ENCODE data around the gene UBE2A.

The UBE2A gene

DNA sequence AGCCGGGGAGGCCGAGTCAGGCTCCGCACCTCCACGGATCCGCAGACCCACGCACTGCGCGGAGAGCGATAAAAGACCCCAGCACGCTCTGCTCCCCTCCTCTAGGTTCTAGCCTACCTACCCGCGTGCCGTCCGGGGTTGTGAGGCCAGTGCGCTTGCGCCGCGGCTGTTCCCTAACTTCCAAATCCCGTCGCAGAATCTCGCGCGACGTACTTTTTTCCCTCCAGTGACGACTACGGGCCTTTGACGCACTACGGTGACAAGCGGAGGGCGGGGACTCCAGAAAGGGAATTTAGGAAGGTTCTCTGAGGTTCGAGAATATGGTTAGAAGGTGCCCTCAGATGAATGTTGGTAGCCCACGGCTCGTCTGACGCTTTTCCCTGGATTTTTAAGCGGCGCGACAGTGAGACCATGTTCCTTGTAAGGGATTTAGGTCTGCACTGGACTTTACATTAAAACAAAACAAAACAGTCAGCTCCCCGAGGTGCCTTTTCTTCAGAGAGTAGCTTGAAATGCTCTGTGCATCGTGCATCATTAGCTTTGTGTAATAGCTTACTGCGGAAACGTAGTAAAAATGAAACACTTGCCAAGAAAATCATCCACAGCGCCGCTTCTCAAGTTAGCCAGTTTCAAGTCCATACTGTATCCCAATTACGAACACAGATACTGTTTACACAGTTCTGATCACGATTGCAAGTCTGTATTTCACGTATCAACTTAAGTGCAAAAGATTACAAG, 32.1 kb downstream of the UBE2A start, which contains the start of gene NKRF (continued):
- peak; percentile 92 for TF ChIP-seq ZBTB48 (tag by site-specific recombination; IDR thresholded peaks at IDR 0.05)
- TF ChIP-seq ZSCAN16 (tag by site-specific recombination; IDR thresholded peaks at IDR 0.05), result no peak
- TF ChIP-seq, protein P1, sequence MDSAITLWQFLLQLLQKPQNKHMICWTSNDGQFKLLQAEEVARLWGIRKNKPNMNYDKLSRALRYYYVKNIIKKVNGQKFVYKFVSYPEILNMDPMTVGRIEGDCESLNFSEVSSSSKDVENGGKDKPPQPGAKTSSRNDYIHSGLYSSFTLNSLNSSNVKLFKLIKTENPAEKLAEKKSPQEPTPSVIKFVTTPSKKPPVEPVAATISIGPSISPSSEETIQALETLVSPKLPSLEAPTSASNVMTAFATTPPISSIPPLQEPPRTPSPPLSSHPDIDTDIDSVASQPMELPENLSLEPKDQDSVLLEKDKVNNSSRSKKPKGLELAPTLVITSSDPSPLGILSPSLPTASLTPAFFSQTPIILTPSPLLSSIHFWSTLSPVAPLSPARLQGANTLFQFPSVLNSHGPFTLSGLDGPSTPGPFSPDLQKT (IDR thresholded peaks at IDR 0.05; ENCODE audit: borderline replicate concordance, low read depth, low read length), result no peak
- TF ChIP-seq BCL11B (tag by site-specific recombination; IDR thresholded peaks at IDR 0.05; ENCODE audit: low read depth), result no peak
- no peak for TF ChIP-seq ZNF19 (tag by site-specific recombination; IDR thresholded peaks at IDR 0.05; ENCODE audit: low read depth)
- peak; percentile 46; the same call in 1 of the 2 replicates for TF ChIP-seq ZNF324 (tag by site-specific recombination; IDR thresholded peaks at IDR 0.05)
- TF ChIP-seq, protein P2, sequence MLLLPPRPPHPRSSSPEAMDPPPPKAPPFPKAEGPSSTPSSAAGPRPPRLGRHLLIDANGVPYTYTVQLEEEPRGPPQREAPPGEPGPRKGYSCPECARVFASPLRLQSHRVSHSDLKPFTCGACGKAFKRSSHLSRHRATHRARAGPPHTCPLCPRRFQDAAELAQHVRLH (tag by site-specific recombination; IDR thresholded peaks at IDR 0.05), result peak; percentile 86
- TF ChIP-seq SP7 (tag by site-specific recombination; IDR thresholded peaks at IDR 0.05), result peak; percentile 52; the same call in 1 of the 2 replicates
- TF ChIP-seq, protein P3, sequence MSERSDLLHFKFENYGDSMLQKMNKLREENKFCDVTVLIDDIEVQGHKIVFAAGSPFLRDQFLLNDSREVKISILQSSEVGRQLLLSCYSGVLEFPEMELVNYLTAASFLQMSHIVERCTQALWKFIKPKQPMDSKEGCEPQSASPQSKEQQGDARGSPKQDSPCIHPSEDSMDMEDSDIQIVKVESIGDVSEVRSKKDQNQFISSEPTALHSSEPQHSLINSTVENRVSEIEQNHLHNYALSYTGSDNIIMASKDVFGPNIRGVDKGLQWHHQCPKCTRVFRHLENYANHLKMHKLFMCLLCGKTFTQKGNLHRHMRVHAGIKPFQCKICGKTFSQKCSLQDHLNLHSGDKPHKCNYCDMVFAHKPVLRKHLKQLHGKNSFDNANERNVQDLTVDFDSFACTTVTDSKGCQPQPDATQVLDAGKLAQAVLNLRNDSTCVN (tag by site-specific recombination; optimal IDR thresholded peaks at IDR 0.05), result peak; percentile 9
- no peak for TF ChIP-seq ZNF366 (tag by site-specific recombination; conservative IDR thresholded peaks at IDR 0.05)
- 0 out of 2 replicates have a peak, but pooled peaks have one; percentile 28 for TF ChIP-seq MYNN (tag by site-specific recombination; IDR thresholded peaks at IDR 0.05; ENCODE audit: borderline replicate concordance)
- no peak for TF ChIP-seq ZNF785 (tag by site-specific recombination; IDR thresholded peaks at IDR 0.05)
- 0 out of 2 replicates have a peak, but pooled peaks have one; percentile 17 for TF ChIP-seq ZNF2 (tag by site-specific recombination; IDR thresholded peaks at IDR 0.05)
- TF ChIP-seq, protein P4, sequence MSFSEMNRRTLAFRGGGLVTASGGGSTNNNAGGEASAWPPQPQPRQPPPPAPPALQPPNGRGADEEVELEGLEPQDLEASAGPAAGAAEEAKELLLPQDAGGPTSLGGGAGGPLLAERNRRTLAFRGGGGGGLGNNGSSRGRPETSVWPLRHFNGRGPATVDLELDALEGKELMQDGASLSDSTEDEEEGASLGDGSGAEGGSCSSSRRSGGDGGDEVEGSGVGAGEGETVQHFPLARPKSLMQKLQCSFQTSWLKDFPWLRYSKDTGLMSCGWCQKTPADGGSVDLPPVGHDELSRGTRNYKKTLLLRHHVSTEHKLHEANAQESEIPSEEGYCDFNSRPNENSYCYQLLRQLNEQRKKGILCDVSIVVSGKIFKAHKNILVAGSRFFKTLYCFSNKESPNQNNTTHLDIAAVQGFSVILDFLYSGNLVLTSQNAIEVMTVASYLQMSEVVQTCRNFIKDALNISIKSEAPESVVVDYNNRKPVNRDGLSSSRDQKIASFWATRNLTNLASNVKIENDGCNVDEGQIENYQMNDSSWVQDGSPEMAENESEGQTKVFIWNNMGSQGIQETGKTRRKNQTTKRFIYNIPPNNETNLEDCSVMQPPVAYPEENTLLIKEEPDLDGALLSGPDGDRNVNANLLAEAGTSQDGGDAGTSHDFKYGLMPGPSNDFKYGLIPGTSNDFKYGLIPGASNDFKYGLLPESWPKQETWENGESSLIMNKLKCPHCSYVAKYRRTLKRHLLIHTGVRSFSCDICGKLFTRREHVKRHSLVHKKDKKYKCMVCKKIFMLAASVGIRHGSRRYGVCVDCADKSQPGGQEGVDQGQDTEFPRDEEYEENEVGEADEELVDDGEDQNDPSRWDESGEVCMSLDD (tag by site-specific recombination; IDR thresholded peaks at IDR 0.05), result 0 out of 2 replicates have a peak, but pooled peaks have one; percentile 92
- 0 out of 2 replicates have a peak, but pooled peaks have one; percentile 47 for TF ChIP-seq ZNF76 (tag by site-specific recombination; IDR thresholded peaks at IDR 0.05; ENCODE audit: borderline replicate concordance, low read depth)
- TF ChIP-seq ZNF223 (tag by site-specific recombination; IDR thresholded peaks at IDR 0.05), result no peak
- peak; percentile 78 for TF ChIP-seq ZNF341 (tag by site-specific recombination; IDR thresholded peaks at IDR 0.05; ENCODE audit: low read depth)
- TF ChIP-seq ZNF596 (tag by site-specific recombination; IDR thresholded peaks at IDR 0.05), result no peak
- 0 out of 2 replicates have a peak, but pooled peaks have one; percentile 19 for TF ChIP-seq ZEB2 (tag by site-specific recombination; IDR thresholded peaks at IDR 0.05)
- no peak for TF ChIP-seq ZBTB8A (tag by site-specific recombination; IDR thresholded peaks at IDR 0.05)
- no peak for TF ChIP-seq ZNF175 (tag by site-specific recombination; IDR thresholded peaks at IDR 0.05)
- TF ChIP-seq ZNF155 (tag by site-specific recombination; IDR thresholded peaks at IDR 0.05), result no peak
- no peak for TF ChIP-seq SALL2 (tag by site-specific recombination; IDR thresholded peaks at IDR 0.05; ENCODE audit: borderline replicate concordance)
- TF ChIP-seq, protein P5, sequence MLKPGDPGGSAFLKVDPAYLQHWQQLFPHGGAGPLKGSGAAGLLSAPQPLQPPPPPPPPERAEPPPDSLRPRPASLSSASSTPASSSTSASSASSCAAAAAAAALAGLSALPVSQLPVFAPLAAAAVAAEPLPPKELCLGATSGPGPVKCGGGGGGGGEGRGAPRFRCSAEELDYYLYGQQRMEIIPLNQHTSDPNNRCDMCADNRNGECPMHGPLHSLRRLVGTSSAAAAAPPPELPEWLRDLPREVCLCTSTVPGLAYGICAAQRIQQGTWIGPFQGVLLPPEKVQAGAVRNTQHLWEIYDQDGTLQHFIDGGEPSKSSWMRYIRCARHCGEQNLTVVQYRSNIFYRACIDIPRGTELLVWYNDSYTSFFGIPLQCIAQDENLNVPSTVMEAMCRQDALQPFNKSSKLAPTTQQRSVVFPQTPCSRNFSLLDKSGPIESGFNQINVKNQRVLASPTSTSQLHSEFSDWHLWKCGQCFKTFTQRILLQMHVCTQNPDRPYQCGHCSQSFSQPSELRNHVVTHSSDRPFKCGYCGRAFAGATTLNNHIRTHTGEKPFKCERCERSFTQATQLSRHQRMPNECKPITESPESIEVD (tag by site-specific recombination; IDR thresholded peaks at IDR 0.05), result no peak
- no peak for TF ChIP-seq MZF1 (tag by site-specific recombination; IDR thresholded peaks at IDR 0.05; ENCODE audit: borderline replicate concordance)
- no peak for TF ChIP-seq ZNF239 (tag by site-specific recombination; IDR thresholded peaks at IDR 0.05)
- TF ChIP-seq, protein P6, sequence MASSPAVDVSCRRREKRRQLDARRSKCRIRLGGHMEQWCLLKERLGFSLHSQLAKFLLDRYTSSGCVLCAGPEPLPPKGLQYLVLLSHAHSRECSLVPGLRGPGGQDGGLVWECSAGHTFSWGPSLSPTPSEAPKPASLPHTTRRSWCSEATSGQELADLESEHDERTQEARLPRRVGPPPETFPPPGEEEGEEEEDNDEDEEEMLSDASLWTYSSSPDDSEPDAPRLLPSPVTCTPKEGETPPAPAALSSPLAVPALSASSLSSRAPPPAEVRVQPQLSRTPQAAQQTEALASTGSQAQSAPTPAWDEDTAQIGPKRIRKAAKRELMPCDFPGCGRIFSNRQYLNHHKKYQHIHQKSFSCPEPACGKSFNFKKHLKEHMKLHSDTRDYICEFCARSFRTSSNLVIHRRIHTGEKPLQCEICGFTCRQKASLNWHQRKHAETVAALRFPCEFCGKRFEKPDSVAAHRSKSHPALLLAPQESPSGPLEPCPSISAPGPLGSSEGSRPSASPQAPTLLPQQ (tag by site-specific recombination; IDR thresholded peaks at IDR 0.05), result 0 out of 2 replicates have a peak, but pooled peaks have one; percentile 54
- TF ChIP-seq, protein P7, sequence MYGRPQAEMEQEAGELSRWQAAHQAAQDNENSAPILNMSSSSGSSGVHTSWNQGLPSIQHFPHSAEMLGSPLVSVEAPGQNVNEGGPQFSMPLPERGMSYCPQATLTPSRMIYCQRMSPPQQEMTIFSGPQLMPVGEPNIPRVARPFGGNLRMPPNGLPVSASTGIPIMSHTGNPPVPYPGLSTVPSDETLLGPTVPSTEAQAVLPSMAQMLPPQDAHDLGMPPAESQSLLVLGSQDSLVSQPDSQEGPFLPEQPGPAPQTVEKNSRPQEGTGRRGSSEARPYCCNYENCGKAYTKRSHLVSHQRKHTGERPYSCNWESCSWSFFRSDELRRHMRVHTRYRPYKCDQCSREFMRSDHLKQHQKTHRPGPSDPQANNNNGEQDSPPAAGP (tag by site-specific recombination; IDR thresholded peaks at IDR 0.05), result 0 out of 2 replicates have a peak, but pooled peaks have one; percentile 39
